ENCODE results near the gene RASGRP1.

RASGRP1 gene

GRCh38 chr15:38534691-38535090 is 29.9 kb downstream of the RASGRP1 start:
- no peak for DNase-seq

GRCh38 chr15:38533926-38534325 is 30.7 kb downstream of the RASGRP1 start:
- DNase-seq, result no peak

GRCh38 chr15:38533416-38533915 is 31.1 kb downstream of the RASGRP1 start:
- no peak for DNase-seq

- no peak for DNase-seq
These were observed 31.9 kb downstream of the RASGRP1 start for GRCh38 chr15:38532728-38533127.

- no peak for DNase-seq
These were observed 33.1 kb downstream of the RASGRP1 start for GRCh38 chr15:38531509-38531908.

- DNase-seq, result peak; percentile 47
These were observed 34.5 kb downstream of the RASGRP1 start for GRCh38 chr15:38530113-38530512.

GRCh38 chr15:38528294-38528693 is 36.3 kb downstream of the RASGRP1 start:
- DNase-seq, result no peak

GRCh38 chr15:38526158-38526557 is 38.5 kb downstream of the RASGRP1 start:
- no peak for DNase-seq

GRCh38 chr15:38525489-38525888 is 39.1 kb downstream of the RASGRP1 start:
- no peak for DNase-seq

- no peak for DNase-seq
These were observed 40.5 kb downstream of the RASGRP1 start for GRCh38 chr15:38524156-38524555.

- DNase-seq, result no peak
These were observed 41.7 kb downstream of the RASGRP1 start for GRCh38 chr15:38522922-38523321.

GRCh38 chr15:38521316-38521715 is 43.3 kb downstream of the RASGRP1 start:
- no peak for DNase-seq

- no peak for DNase-seq
These were observed 44.6 kb downstream of the RASGRP1 start for GRCh38 chr15:38520035-38520434.

- no peak for DNase-seq
These were observed 46.5 kb downstream of the RASGRP1 start for GRCh38 chr15:38518084-38518483.

GRCh38 chr15:38517312-38517975 is 47.2 kb downstream of the RASGRP1 start:
- no peak for DNase-seq

- DNase-seq, result no peak
These were observed 48.0 kb downstream of the RASGRP1 start for GRCh38 chr15:38516626-38517025.

GRCh38 chr15:38514601-38515000 is 50.0 kb downstream of the RASGRP1 start:
- DNase-seq, result no peak

- no peak for DNase-seq
These were observed 51.7 kb downstream of the RASGRP1 start for GRCh38 chr15:38512901-38513300.

- no peak for DNase-seq
These were observed 55.5 kb downstream of the RASGRP1 start for GRCh38 chr15:38509152-38509551.

GRCh38 chr15:38508647-38509046 is 56.0 kb downstream of the RASGRP1 start:
- DNase-seq, result no peak

- DNase-seq, result no peak
These were observed 57.0 kb downstream of the RASGRP1 start for GRCh38 chr15:38507570-38507969.

- DNase-seq, result no peak
These were observed 57.6 kb downstream of the RASGRP1 start for GRCh38 chr15:38506997-38507396.

GRCh38 chr15:38504680-38505467 is 59.7 kb downstream of the RASGRP1 start:
- DNase-seq, result no peak

- no peak for DNase-seq
These were observed 61.1 kb downstream of the RASGRP1 start for GRCh38 chr15:38503496-38503895.

All from suppressor macrophage treated with lipopolysaccharide for 4 hours (primary cell).